OCI-LY1 (cell line): ENCODE measurements around the gene YWHAH.

Experiments
- H2AFZ ChIP-seq: fragments of 200-600 bp; sonication (generic), shearing (Covaris generic); 2 replicates; pipeline ENCODE4 v1.6.0; 2014; ENCODE audit warnings: antibody characterized with exemption, mild to moderate bottlenecking, low read length
- H3F3A ChIP-seq: fragments of 200-600 bp; sonication (generic), shearing (Covaris generic); 2 replicates; pipeline ENCODE4 v1.6.0; 2014; ENCODE audit warnings: mild to moderate bottlenecking, antibody characterized with exemption, low read length, moderate library complexity; ENCODE audit not compliant: insufficient read depth
- H3K27ac ChIP-seq: fragments of 200-600 bp; sonication (generic); 2 replicates; pipeline ENCODE4 v1.5.1; 2014; ENCODE audit warnings: low read length, mixed run types, mild to moderate bottlenecking, low read depth; ENCODE audit not compliant: poor library complexity, severe bottlenecking
- H3K27me3 ChIP-seq: fragments of 200-600 bp; sonication (generic); 2 replicates; pipeline ENCODE4 v1.6.0; 2014; ENCODE audit warnings: antibody characterized with exemption, mild to moderate bottlenecking, low read length, moderate library complexity; ENCODE audit not compliant: insufficient read depth
- H3K36me3 ChIP-seq: fragments of 200-600 bp; sonication (generic); 2 replicates; pipeline ENCODE4 v1.6.1; 2014; ENCODE audit warnings: mild to moderate bottlenecking, antibody characterized with exemption, low read length, moderate library complexity, mixed read lengths; ENCODE audit not compliant: insufficient read depth
- H3K4me1 ChIP-seq: fragments of 200-600 bp; sonication (generic); 2 replicates; pipeline ENCODE4 v1.5.1; 2014; ENCODE audit warnings: mild to moderate bottlenecking, low read length, moderate library complexity; ENCODE audit not compliant: insufficient read depth, severe bottlenecking
- H3K4me2 ChIP-seq: fragments of 200-600 bp; sonication (generic), shearing (Covaris generic); 2 replicates; pipeline ENCODE4 v1.6.1; 2014; ENCODE audit warnings: low read length
- H3K4me3 ChIP-seq: fragments of 200-600 bp; sonication (generic); 2 replicates; pipeline ENCODE4 v1.5.1; 2014; ENCODE audit warnings: low read length, low read depth, mild to moderate bottlenecking, mixed read lengths; ENCODE audit not compliant: poor library complexity, severe bottlenecking
- H3K79me2 ChIP-seq: fragments of 200-600 bp; shearing (Covaris generic); 2 replicates; pipeline ENCODE4 v1.6.1; 2016; ENCODE audit warnings: mixed run types, low read length, mixed read lengths; ENCODE audit not compliant: insufficient read depth
- H3K9ac ChIP-seq: fragments of 200-600 bp; sonication (generic), shearing (Covaris generic); 2 replicates; pipeline ENCODE4 v1.6.1; 2014; ENCODE audit warnings: mild to moderate bottlenecking, low read length, mixed read lengths
- H3K9me2 ChIP-seq: fragments of 200-600 bp; sonication (generic), shearing (Covaris generic); 2 replicates; pipeline ENCODE4 v1.6.1; 2014; ENCODE audit warnings: low read depth, mild to moderate bottlenecking, low read length, mixed read lengths
- H3K9me3 ChIP-seq: fragments of 200-600 bp; shearing (Covaris generic); 2 replicates; pipeline ENCODE4 v1.6.1; 2014; ENCODE audit warnings: low read length, mixed read lengths
- H4K20me1 ChIP-seq: fragments of 200-600 bp; sonication (generic), shearing (Covaris generic); 2 replicates; pipeline ENCODE4 v1.6.0; 2016; ENCODE audit warnings: mild to moderate bottlenecking, low read length; ENCODE audit not compliant: insufficient read depth
- EZH2 ChIP-seq: fragments of 200-600 bp; sonication (generic), shearing (Covaris generic); IDR thresholded peaks from 2 replicates; pipeline ENCODE4 v1.8.0; 2017; ENCODE audit warnings: borderline replicate concordance, mixed run types, mild to moderate bottlenecking, antibody characterized with exemption, low read length, moderate library complexity, mixed read lengths
- TF ChIP-seq, protein P1 (sequence below): fragments of 200-600 bp; sonication (generic), shearing (Covaris generic); IDR thresholded peaks from 2 replicates; pipeline ENCODE4 v1.5.1; 2017; ENCODE audit warnings: mild to moderate bottlenecking, antibody characterized with exemption, low read length, moderate library complexity, mixed read lengths

YWHAH gene

GRCh38 chr22:31906086-31906485, 38.2 kb upstream of the YWHAH start:
- Histone ChIP-seq H3K9ac (no peak overlapping the region), H3K4me1 (no peaks in the 10 kb centered on the region), H3K36me3 (peaks cover 66% of the 10 kb centered on the region), H2AFZ (no peak overlapping the region), H3K27me3 (no peaks in the 10 kb centered on the region), H3K9me3 (no peaks in the 10 kb centered on the region), H3K4me3 (no peak overlapping the region), H3K4me2 (no peak overlapping the region), H3K9me2 (no peaks in the 10 kb centered on the region), H3F3A (no peaks in the 10 kb centered on the region; the same call in 1 of the 2 replicates), H4K20me1 (no peaks in the 10 kb centered on the region), H3K27ac (no peak overlapping the region), H3K79me2 (no peaks in the 10 kb centered on the region)
- no peak for TF ChIP-seq EZH2
- TF ChIP-seq, protein P1, sequence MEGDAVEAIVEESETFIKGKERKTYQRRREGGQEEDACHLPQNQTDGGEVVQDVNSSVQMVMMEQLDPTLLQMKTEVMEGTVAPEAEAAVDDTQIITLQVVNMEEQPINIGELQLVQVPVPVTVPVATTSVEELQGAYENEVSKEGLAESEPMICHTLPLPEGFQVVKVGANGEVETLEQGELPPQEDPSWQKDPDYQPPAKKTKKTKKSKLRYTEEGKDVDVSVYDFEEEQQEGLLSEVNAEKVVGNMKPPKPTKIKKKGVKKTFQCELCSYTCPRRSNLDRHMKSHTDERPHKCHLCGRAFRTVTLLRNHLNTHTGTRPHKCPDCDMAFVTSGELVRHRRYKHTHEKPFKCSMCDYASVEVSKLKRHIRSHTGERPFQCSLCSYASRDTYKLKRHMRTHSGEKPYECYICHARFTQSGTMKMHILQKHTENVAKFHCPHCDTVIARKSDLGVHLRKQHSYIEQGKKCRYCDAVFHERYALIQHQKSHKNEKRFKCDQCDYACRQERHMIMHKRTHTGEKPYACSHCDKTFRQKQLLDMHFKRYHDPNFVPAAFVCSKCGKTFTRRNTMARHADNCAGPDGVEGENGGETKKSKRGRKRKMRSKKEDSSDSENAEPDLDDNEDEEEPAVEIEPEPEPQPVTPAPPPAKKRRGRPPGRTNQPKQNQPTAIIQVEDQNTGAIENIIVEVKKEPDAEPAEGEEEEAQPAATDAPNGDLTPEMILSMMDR, result no peak

GRCh38 chr22:31906569-31906968, 37.8 kb upstream of the YWHAH start:
- Histone ChIP-seq H2AFZ (no peak overlapping the region), H3K4me2 (no peak overlapping the region), H4K20me1 (no peaks in the 10 kb centered on the region), H3F3A (no peaks in the 10 kb centered on the region; the same call in 1 of the 2 replicates), H3K9me2 (no peaks in the 10 kb centered on the region), H3K9ac (no peak overlapping the region), H3K27me3 (no peaks in the 10 kb centered on the region), H3K79me2 (no peaks in the 10 kb centered on the region), H3K36me3 (peaks cover 61% of the 10 kb centered on the region), H3K4me3 (no peak overlapping the region), H3K27ac (no peak overlapping the region), H3K4me1 (no peaks in the 10 kb centered on the region), H3K9me3 (no peaks in the 10 kb centered on the region)
- TF ChIP-seq, protein P1, result no peak
- no peak for TF ChIP-seq EZH2

- Histone ChIP-seq H3K9me3 (no peaks in the 10 kb centered on the region), H3K9me2 (no peaks in the 10 kb centered on the region), H3F3A (no peaks in the 10 kb centered on the region), H4K20me1 (no peaks in the 10 kb centered on the region), H2AFZ (no peak overlapping the region), H3K4me3 (no peak overlapping the region), H3K4me1 (peaks cover 6% of the 10 kb centered on the region), H3K27me3 (no peaks in the 10 kb centered on the region), H3K36me3 (peaks cover 42% of the 10 kb centered on the region), H3K27ac (no peak overlapping the region), H3K4me2 (no peak overlapping the region), H3K9ac (no peak overlapping the region), H3K79me2 (no peaks in the 10 kb centered on the region)
- no peak for TF ChIP-seq EZH2
- TF ChIP-seq, protein P1, result no peak
These were observed 34.4 kb upstream of the YWHAH start for GRCh38 chr22:31909977-31910376.
